IMR-90 (cell line): ENCODE results near the gene CAPN5.

ENCODE experiments used
- BHLHE40 ChIP-seq: fragments of 150-350 bp; IDR thresholded peaks from 2 replicates; pipeline ENCODE4 v1.6.1; 2016; ENCODE audit warnings: mild to moderate bottlenecking, low read depth, low read length
- CEBPB ChIP-seq: IDR thresholded peaks from 2 replicates; pipeline ENCODE4 v1.6.1; 2012; ENCODE audit warnings: low read depth, low read length, improper control_type of control experiment
- CTCF ChIP-seq: conservative IDR thresholded peaks from 2 replicates; pipeline ENCODE4 v1.5.1; 2012; ENCODE audit warnings: mild to moderate bottlenecking, low read depth, low read length, improper control_type of control experiment
- FOS ChIP-seq: fragments of 150-350 bp; IDR thresholded peaks from 2 replicates; pipeline ENCODE4 v1.6.1; 2016; ENCODE audit warnings: low read depth, low read length
- MAFK ChIP-seq: IDR thresholded peaks from 2 replicates; pipeline ENCODE4 v1.6.1; 2012; ENCODE audit warnings: low read depth, low read length, improper control_type of control experiment
- MAZ ChIP-seq: IDR thresholded peaks from 2 replicates; pipeline ENCODE4 v1.6.1; 2012; ENCODE audit warnings: low read depth, mild to moderate bottlenecking, low read length, improper control_type of control experiment, moderate library complexity, borderline replicate concordance
- MXI1 ChIP-seq: IDR thresholded peaks from 2 replicates; pipeline ENCODE4 v1.6.1; 2012; ENCODE audit warnings: low read depth, mild to moderate bottlenecking, low read length, moderate library complexity, borderline replicate concordance
- POLR2A ChIP-seq: IDR thresholded peaks from 2 replicates; pipeline ENCODE4 v1.6.1; 2012; ENCODE audit warnings: mild to moderate bottlenecking, low read depth, low read length
- RAD21 ChIP-seq: IDR thresholded peaks from 2 replicates; pipeline ENCODE4 v1.6.1; 2012; ENCODE audit warnings: low read length, improper control_type of control experiment
- RCOR1 ChIP-seq: IDR thresholded peaks from 2 replicates; pipeline ENCODE4 v1.6.1; 2012; ENCODE audit warnings: mild to moderate bottlenecking, low read length, improper control_type of control experiment; ENCODE audit not compliant: insufficient replicate concordance

- TF ChIP-seq CTCF (no peak), BHLHE40 (no peak), MAFK (no peak), CEBPB (no peak), POLR2A (no peak), MXI1 (no peak), MAZ (no peak), FOS (no peak), RCOR1 (no peak), RAD21 (no peak)
These were observed 89.8 kb downstream of the CAPN5 start for GRCh38 chr11:77156396-77157195.
